PC-9 (cell line): ENCODE results near the gene APCDD1L. TPM values are rescaled to one million over a fixed set of nuclear protein-coding genes. Genes with fewer than 3 reads are reported as not detected.

ENCODE experiments used
- BruUV-seq: library from RNA; stranded (reverse); fragments of 400-500 nt; replicated peaks from 2 replicates; lab custom pipeline; 2021; lab: Mats Ljungman, UMichigan
- CTCF ChIA-PET: fragments of 300-600 bp; sonication (Branson Sonifier 250); formaldehyde crosslinking; loops from one replicate; lab custom pipeline; 2022; ENCODE audit warnings: antibody characterized with exemption; lab: Charles Lee
- POLR2A ChIA-PET: fragments of 300-600 bp; sonication (Branson Sonifier 250); formaldehyde crosslinking; loops from one replicate; lab custom pipeline; 2022; ENCODE audit warnings: antibody characterized with exemption; ENCODE audit not compliant: unreplicated experiment; lab: Charles Lee
- DNase-seq, 2 experiments: peaks; one replicate each; pipeline versions ENCODE4 v3.0.0 to v3.0.0-alpha.2; 2015 to 2022; ENCODE audit warnings: mixed read lengths in 1 of 2
- H2AFZ ChIP-seq: fragments of 200-600 bp; sonication (generic); 2 replicates; pipeline ENCODE4 v1.8.1; 2017; ENCODE audit warnings: antibody characterized with exemption
- H3F3A ChIP-seq: fragments of 200-600 bp; sonication (generic); 2 replicates; pipeline ENCODE4 v1.8.1; 2017; ENCODE audit warnings: antibody characterized with exemption, mild to moderate bottlenecking, low read depth; ENCODE audit not compliant: insufficient read depth
- H3K27ac ChIP-seq: fragments of 200-600 bp; sonication (generic); 2 replicates; pipeline ENCODE4 v1.6.1; 2016; ENCODE audit warnings: mixed run types
- H3K27me3 ChIP-seq: fragments of 200-600 bp; sonication (generic); 2 replicates; pipeline ENCODE4 v1.6.1; 2016; ENCODE audit warnings: low read depth, mixed run types; ENCODE audit not compliant: insufficient read depth
- H3K36me3 ChIP-seq: fragments of 200-600 bp; sonication (generic); 2 replicates; pipeline ENCODE4 v1.6.1; 2016; ENCODE audit warnings: low read depth, mixed run types
- H3K4me1 ChIP-seq: fragments of 200-600 bp; sonication (generic); replicated peaks from 2 replicates; pipeline ENCODE4 v1.6.1; 2016; ENCODE audit warnings: mixed run types; ENCODE audit not compliant: insufficient read depth
- H3K4me2 ChIP-seq: fragments of 200-600 bp; sonication (generic); 2 replicates; pipeline ENCODE4 v1.6.1; 2017; ENCODE audit warnings: mixed run types
- H3K4me3 ChIP-seq: fragments of 200-600 bp; sonication (generic); 2 replicates; pipeline ENCODE4 v1.6.1; 2016; ENCODE audit warnings: mixed run types
- H3K79me2 ChIP-seq: fragments of 200-600 bp; sonication (generic); 2 replicates; pipeline ENCODE4 v1.6.1; 2017; ENCODE audit warnings: low read depth, mixed run types
- H3K9me2 ChIP-seq: fragments of 200-600 bp; sonication (generic); 2 replicates; pipeline ENCODE4 v1.8.1; 2017; ENCODE audit warnings: mild to moderate bottlenecking; ENCODE audit not compliant: insufficient read depth
- H3K9me3 ChIP-seq: fragments of 200-600 bp; sonication (generic); 2 replicates; pipeline ENCODE4 v1.8.1; 2016; ENCODE audit warnings: low read depth; ENCODE audit not compliant: insufficient read depth
- H4K20me1 ChIP-seq: fragments of 200-600 bp; sonication (generic); 2 replicates; pipeline ENCODE4 v1.8.1; 2017; ENCODE audit not compliant: insufficient read depth
- CTCF ChIP-seq: fragments of 200-600 bp; sonication (generic); conservative IDR thresholded peaks from 2 replicates; pipeline ENCODE4 v1.6.1; 2017; ENCODE audit warnings: mixed run types, antibody characterized with exemption, mild to moderate bottlenecking, moderate library complexity
- EZH2 ChIP-seq: fragments of 200-600 bp; sonication (generic); IDR thresholded peaks from 2 replicates; pipeline ENCODE4 v1.8.0; 2017; ENCODE audit warnings: antibody characterized with exemption, low read depth
- intact Hi-C: fragments of 100-400 bp; cut with micrococcal nuclease; formaldehyde crosslinking; loops from one replicate; pipeline ENCODE4 v1.10.0; 2022; ENCODE audit not compliant: unreplicated experiment
- total RNA-seq: library from RNA; stranded (reverse); gene quantifications from 2 replicates; pipeline ENCODE4 v1.2.3, GENCODE V29; 2021

Gene APCDD1L
- total RNA-seq, 1 experiment from 2014 or later, result 3.0 TPM

- H3K4me2 ChIP-seq, result no peak overlapping the region
- no peak overlapping the region for H2AFZ ChIP-seq
- H3K36me3 ChIP-seq, result no peaks in the 10 kb centered on the region
- H3K79me2 ChIP-seq, result no peaks in the 10 kb centered on the region
- H3K4me3 ChIP-seq, result no peak overlapping the region
- H3K27ac ChIP-seq, result no peak overlapping the region
- H3K27me3 ChIP-seq, result no peaks in the 10 kb centered on the region
- DNase-seq, result no peak
- TF ChIP-seq EZH2, result no peak
- no peak for TF ChIP-seq CTCF
- no peaks in the 10 kb centered on the region for H4K20me1 ChIP-seq
- no peaks in the 10 kb centered on the region for H3K4me1 ChIP-seq
- peaks cover 3% of the 10 kb centered on the region; the same call in 1 of the 2 replicates for H3K9me3 ChIP-seq
- no TSS peak for BruUV-seq
- intact Hi-C loops, result no loop called here
- ChIA-PET CTCF (interaction anchor here (0.7 kb wide), 1 partner anchor 53 kb away, joined by 4 read pairs; no protein-coding TSS in a partner anchor), POLR2A (no interaction called here)
- H3K9me2 ChIP-seq, result no peaks in the 10 kb centered on the region
- no peaks in the 10 kb centered on the region for H3F3A ChIP-seq
Measured at GRCh38 chr20:58498470-58499068, 16.6 kb downstream of the APCDD1L start.

- Histone ChIP-seq H2AFZ (no peak overlapping the region), H3K79me2 (no peaks in the 10 kb centered on the region), H3K27me3 (no peaks in the 10 kb centered on the region), H3K4me2 (no peak overlapping the region), H3K4me3 (no peak overlapping the region), H3K9me2 (no peaks in the 10 kb centered on the region), H3F3A (no peaks in the 10 kb centered on the region), H4K20me1 (no peaks in the 10 kb centered on the region), H3K9me3 (no peaks in the 10 kb centered on the region), H3K4me1 (no peaks in the 10 kb centered on the region), H3K27ac (no peak overlapping the region), H3K36me3 (no peaks in the 10 kb centered on the region)
- TF ChIP-seq EZH2 (no peak), CTCF (no peak)
- no TSS peak for BruUV-seq
- POLR2A ChIA-PET, result no interaction called here
- CTCF ChIA-PET, result interaction anchor here (0.6 to 0.7 kb wide), 2 partner anchors 34 to 52 kb away, joined by 4 to 7 read pairs; no protein-coding TSS in a partner anchor
- no peak for DNase-seq
- intact Hi-C loops, result no loop called here
Measured at GRCh38 chr20:58497724-58498469, 17.3 kb downstream of the APCDD1L start.

GRCh38 chr20:58497076-58497641 is 18.0 kb downstream of the APCDD1L start:
- CTCF ChIA-PET, result no interaction called here
- H3K4me2 ChIP-seq, result no peak overlapping the region
- DNase-seq, result no peak
- POLR2A ChIA-PET, result no interaction called here
- BruUV-seq, result no TSS peak
- no peak for TF ChIP-seq EZH2
- TF ChIP-seq CTCF, result no peak
- H3K27me3 ChIP-seq, result no peaks in the 10 kb centered on the region
- no peaks in the 10 kb centered on the region for H3K36me3 ChIP-seq
- H3K79me2 ChIP-seq, result no peaks in the 10 kb centered on the region
- no peaks in the 10 kb centered on the region for H3K9me3 ChIP-seq
- H3K4me3 ChIP-seq, result no peak overlapping the region
- no peaks in the 10 kb centered on the region for H3K9me2 ChIP-seq
- H4K20me1 ChIP-seq, result no peaks in the 10 kb centered on the region
- no peaks in the 10 kb centered on the region for H3F3A ChIP-seq
- intact Hi-C loops, result no loop called here
- H2AFZ ChIP-seq, result no peak overlapping the region
- no peaks in the 10 kb centered on the region for H3K4me1 ChIP-seq
- H3K27ac ChIP-seq, result no peak overlapping the region
